MG63 (cell line): ENCODE measurements around the gene C14orf132. TPM values are rescaled to one million over a fixed set of nuclear protein-coding genes. Genes with fewer than 3 reads are reported as not detected.

Experiments
- DNase-seq: peaks from one replicate; pipeline ENCODE4 v3.0.0-alpha.2; 2020
- H3K27me3 ChIP-seq: fragments of 250-450 bp; sonication (Bioruptor Pico); 2 replicates; pipeline ENCODE4 v1.5.1; 2020; ENCODE audit warnings: mild to moderate bottlenecking, moderate library complexity
- H3K36me3 ChIP-seq: fragments of 250-450 bp; sonication (Bioruptor Pico); 2 replicates; pipeline ENCODE4 v1.5.1; 2020; ENCODE audit warnings: mild to moderate bottlenecking, moderate library complexity
- H3K4me3 ChIP-seq: fragments of 250-450 bp; sonication (Bioruptor Pico); 2 replicates; pipeline ENCODE4 v1.5.1; 2020; ENCODE audit warnings: mild to moderate bottlenecking, moderate library complexity
- H3K9me3 ChIP-seq: fragments of 250-450 bp; sonication (Bioruptor Pico); 2 replicates; pipeline ENCODE4 v1.5.1; 2020; ENCODE audit warnings: mild to moderate bottlenecking, moderate library complexity
- total RNA-seq: library from RNA; depleted of rRNA; stranded (reverse); fragments of >200 nt; shearing (Covaris generic); gene quantifications from 2 replicates; pipeline ENCODE4 v1.2.3, GENCODE V29; 2014; ENCODE audit warnings: low replicate concordance

The C14orf132 gene
- total RNA-seq, 1 experiment from 2014 or later: 3.8 TPM

DNA sequence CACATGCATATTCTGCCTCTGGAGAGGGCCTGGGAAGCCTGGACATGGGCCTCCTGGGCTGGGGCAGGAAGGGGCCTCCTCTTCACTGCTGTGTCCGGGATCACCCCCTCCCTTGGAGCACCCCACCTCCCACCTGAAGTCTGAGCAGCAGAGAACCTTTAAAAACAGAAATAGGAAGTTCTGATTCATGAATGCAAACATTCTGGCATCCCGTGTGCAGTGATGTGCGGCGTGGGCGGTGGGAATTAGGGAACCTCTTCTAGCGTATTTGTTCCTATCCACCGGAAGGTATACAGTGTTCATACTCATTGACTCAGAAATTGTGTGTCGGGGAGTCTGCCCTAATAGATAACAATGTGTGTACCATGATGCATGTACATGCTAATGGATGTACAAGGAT is 46.2 kb downstream of the C14orf132 start:
- no peak for DNase-seq
- H3K4me3 ChIP-seq: no peak overlapping the region
- no peaks in the 10 kb centered on the region for H3K36me3 ChIP-seq
- no peaks in the 10 kb centered on the region for H3K27me3 ChIP-seq
- no peaks in the 10 kb centered on the region for H3K9me3 ChIP-seq

DNA sequence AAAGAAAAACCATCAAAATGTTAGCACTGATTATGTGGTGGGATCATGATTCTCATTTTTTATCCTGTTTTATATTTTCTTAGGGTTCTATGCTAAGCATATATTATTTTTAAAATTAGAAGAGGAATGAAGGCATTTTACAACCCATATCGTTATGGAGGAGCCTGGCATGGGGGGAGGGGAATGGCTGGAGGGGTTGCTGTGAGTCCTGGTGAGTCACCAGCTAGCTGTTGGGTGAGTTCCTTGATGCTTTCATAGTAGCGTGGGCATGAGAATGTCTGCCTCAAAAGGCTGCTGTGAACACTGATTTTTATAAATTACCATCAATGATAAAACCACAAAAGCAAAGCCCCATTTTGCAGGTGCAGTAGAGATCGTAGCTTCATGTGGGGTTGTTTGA is 46.9 kb downstream of the C14orf132 start:
- H3K27me3 ChIP-seq: no peaks in the 10 kb centered on the region
- H3K36me3 ChIP-seq: no peaks in the 10 kb centered on the region
- no peak overlapping the region for H3K4me3 ChIP-seq
- DNase-seq: peak; percentile 67
- no peaks in the 10 kb centered on the region for H3K9me3 ChIP-seq

- Histone ChIP-seq H3K9me3 (no peaks in the 10 kb centered on the region), H3K4me3 (no peak overlapping the region), H3K27me3 (no peaks in the 10 kb centered on the region), H3K36me3 (no peaks in the 10 kb centered on the region)
- DNase-seq: no peak
Observed at GRCh38 chr14:96086574-96087077, 47.5 kb downstream of the C14orf132 start.

DNA sequence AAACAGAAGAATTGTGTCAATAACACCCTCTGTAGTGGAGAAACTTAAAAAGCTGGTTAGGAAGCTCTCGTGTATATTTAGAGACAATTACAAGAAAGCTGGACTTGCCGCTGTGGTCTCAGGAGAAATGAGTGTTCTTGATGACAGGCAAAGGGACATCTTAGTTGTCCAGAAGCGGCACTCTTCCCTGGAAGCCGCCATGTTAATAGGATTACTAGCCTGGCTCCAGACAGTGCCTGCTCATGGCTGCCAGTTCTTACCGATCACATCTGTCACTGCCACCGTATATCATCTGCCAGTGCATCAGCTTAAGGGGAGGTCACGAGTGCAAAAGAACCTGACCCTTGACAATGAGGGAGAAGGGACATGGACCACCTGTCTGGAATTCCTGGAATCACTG is 48.9 kb downstream of the C14orf132 start:
- Histone ChIP-seq H3K27me3 (no peaks in the 10 kb centered on the region), H3K36me3 (no peaks in the 10 kb centered on the region), H3K9me3 (no peaks in the 10 kb centered on the region), H3K4me3 (no peak overlapping the region)
- DNase-seq: no peak

GRCh38 chr14:96088481-96088880 is 49.3 kb downstream of the C14orf132 start:
- Histone ChIP-seq H3K36me3 (no peaks in the 10 kb centered on the region), H3K4me3 (no peak overlapping the region)
- no peak for DNase-seq

GRCh38 chr14:96088911-96089310 is 49.7 kb downstream of the C14orf132 start:
- Histone ChIP-seq H3K9me3 (no peaks in the 10 kb centered on the region), H3K27me3 (no peaks in the 10 kb centered on the region), H3K36me3 (no peaks in the 10 kb centered on the region), H3K4me3 (no peak overlapping the region)
- no peak for DNase-seq

More at GRCh38 chr14:96088481-96088880, 49.3 kb downstream of the C14orf132 start:
- Histone ChIP-seq H3K27me3 (no peaks in the 10 kb centered on the region), H3K9me3 (no peaks in the 10 kb centered on the region)

DNA sequence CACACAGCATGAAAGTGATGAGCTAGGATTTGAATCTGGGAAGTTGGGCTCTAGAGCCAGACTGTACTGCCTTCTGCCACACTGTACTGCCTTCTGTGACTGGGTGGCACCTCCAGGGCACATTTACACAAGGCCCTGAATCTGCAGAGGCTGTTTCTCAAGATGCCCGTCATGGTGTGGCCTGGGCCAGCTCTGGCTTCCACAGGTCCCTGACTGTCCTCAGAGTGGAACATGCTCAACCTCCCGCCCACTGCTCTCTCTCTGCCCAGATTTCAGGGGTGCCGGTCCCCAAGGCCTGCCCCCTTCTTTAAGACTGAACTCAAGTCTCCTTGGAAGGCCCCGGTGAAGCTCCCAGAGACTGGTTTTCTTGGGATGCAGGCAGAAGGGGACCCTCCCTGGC is 50.2 kb downstream of the C14orf132 start:
- no peaks in the 10 kb centered on the region for H3K36me3 ChIP-seq
- DNase-seq: no peak
- no peaks in the 10 kb centered on the region for H3K9me3 ChIP-seq
- H3K27me3 ChIP-seq: no peaks in the 10 kb centered on the region
- H3K4me3 ChIP-seq: no peak overlapping the region

GRCh38 chr14:96090441-96091148 is 51.4 kb downstream of the C14orf132 start:
- Histone ChIP-seq H3K27me3 (no peaks in the 10 kb centered on the region), H3K36me3 (no peaks in the 10 kb centered on the region), H3K4me3 (no peak overlapping the region), H3K9me3 (no peaks in the 10 kb centered on the region)
- peak; percentile 27 for DNase-seq

GRCh38 chr14:96091149-96091693 is 52.1 kb downstream of the C14orf132 start:
- Histone ChIP-seq H3K36me3 (no peaks in the 10 kb centered on the region), H3K4me3 (no peak overlapping the region), H3K27me3 (no peaks in the 10 kb centered on the region), H3K9me3 (no peaks in the 10 kb centered on the region)
- DNase-seq: no peak

DNA sequence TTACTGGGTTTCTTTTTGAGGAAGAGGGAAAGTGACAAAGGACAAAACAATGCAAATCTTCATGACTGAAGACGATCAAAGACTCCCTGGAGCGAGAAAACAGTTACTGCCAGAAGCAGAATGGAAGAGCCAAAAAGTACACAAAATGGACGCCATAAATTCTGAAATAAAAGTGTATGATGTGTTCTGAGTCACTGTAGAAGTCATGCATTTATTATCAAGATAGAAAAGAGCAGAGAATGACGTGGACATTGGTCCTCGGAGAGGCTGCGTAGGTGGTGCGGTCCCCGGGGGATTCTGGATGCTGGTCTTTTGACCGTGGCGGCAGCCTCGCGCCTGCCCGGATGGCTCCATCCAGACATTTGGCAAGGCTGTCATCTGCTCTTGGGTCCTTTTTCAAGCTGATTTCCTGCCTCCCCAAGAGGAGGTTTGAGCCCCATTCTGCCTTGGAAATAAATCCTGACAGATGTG is 52.8 kb downstream of the C14orf132 start:
- no peaks in the 10 kb centered on the region for H3K9me3 ChIP-seq
- H3K4me3 ChIP-seq: no peak overlapping the region
- no peak for DNase-seq
- no peaks in the 10 kb centered on the region for H3K36me3 ChIP-seq
- H3K27me3 ChIP-seq: no peaks in the 10 kb centered on the region

DNA sequence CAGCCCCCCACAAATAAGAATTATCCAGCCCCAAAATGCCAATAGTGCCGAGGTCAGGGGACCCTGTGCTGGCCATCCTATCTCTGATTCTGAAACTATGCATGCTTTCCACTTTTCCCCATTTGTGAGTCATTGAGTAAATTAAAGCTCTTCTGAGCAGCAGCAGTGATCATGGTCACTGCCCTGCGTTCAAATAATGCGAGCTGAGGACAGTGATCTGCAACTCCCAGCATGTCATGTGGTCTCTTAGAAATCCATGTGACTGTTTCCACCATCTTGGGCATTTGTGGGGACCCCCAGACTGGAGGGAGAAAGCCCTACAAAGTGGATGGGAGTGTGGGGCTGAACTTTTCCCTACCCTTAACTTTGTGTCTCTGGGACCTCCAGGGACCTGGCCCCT is 53.8 kb downstream of the C14orf132 start:
- Histone ChIP-seq H3K4me3 (no peak overlapping the region), H3K36me3 (no peaks in the 10 kb centered on the region), H3K9me3 (no peaks in the 10 kb centered on the region), H3K27me3 (no peaks in the 10 kb centered on the region)
- DNase-seq: no peak

DNA sequence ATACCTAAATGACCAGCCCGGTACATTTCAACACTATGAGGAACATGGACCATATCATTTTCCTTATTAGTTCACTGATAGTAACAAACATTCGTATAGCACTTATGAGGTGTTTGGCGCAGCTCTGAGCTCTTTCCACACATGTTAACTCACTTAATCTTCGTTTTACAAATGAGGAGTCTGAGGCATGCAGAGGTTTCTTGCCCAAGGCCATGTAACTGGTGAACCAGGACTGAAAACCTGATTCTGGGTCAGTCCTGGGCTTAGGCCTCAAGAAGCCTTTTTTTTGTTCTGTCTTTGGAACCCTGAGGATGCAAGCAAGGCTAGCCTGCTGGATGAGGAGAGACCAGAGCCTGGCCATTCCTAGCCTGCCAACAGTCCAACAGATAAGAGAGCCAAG is 55.0 kb downstream of the C14orf132 start:
- Histone ChIP-seq H3K36me3 (no peaks in the 10 kb centered on the region), H3K9me3 (no peaks in the 10 kb centered on the region), H3K4me3 (no peak overlapping the region), H3K27me3 (no peaks in the 10 kb centered on the region)
- DNase-seq: no peak

DNA sequence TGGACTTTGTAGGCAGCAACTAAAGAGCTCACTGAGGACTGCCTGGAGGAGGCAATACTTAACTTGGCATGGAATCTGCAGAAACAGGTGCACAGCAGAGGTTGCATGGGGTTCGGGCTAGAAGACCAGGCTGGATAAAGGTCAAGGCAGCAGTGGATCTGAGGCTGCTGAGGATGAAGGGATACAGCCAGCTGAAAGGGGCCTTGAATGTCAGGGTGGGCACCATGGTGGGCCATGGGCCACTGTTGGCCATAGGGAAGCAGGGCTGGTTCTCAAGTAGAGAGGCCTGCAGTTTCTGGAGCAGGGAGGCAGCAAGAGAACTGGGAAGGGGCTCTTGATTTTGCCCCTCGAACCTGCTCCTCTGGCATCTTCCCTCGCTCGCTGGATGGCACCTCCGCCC is 55.5 kb downstream of the C14orf132 start:
- Histone ChIP-seq H3K9me3 (no peaks in the 10 kb centered on the region), H3K27me3 (no peaks in the 10 kb centered on the region), H3K4me3 (no peak overlapping the region), H3K36me3 (no peaks in the 10 kb centered on the region)
- no peak for DNase-seq

DNA sequence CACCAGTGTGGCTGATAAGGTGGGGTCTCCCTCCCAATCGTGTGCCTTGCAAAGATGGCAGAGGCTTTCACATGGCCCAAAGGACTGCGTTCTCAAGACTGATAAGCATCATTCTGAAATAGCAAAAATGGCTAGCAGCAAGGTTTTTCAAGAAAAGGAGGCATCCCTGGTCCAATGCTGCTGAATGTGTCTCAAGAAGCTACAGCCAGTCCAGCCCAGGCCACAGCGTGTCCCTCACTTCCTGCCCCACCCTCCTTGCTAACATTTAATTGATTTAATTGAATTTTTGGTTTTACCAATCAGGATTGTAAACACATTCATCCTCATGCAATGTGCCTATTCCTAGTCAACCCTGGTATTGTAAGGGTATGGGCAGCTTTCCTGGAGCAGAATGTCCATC is 55.9 kb downstream of the C14orf132 start:
- H3K27me3 ChIP-seq: no peaks in the 10 kb centered on the region
- no peaks in the 10 kb centered on the region for H3K36me3 ChIP-seq
- H3K9me3 ChIP-seq: no peaks in the 10 kb centered on the region
- DNase-seq: no peak
- H3K4me3 ChIP-seq: no peak overlapping the region

- no peaks in the 10 kb centered on the region for H3K9me3 ChIP-seq
- DNase-seq: peak; percentile 84
- H3K36me3 ChIP-seq: no peaks in the 10 kb centered on the region
- no peaks in the 10 kb centered on the region for H3K27me3 ChIP-seq
- H3K4me3 ChIP-seq: no peak overlapping the region
Observed at GRCh38 chr14:96095581-96096476, 56.7 kb downstream of the C14orf132 start.

DNA sequence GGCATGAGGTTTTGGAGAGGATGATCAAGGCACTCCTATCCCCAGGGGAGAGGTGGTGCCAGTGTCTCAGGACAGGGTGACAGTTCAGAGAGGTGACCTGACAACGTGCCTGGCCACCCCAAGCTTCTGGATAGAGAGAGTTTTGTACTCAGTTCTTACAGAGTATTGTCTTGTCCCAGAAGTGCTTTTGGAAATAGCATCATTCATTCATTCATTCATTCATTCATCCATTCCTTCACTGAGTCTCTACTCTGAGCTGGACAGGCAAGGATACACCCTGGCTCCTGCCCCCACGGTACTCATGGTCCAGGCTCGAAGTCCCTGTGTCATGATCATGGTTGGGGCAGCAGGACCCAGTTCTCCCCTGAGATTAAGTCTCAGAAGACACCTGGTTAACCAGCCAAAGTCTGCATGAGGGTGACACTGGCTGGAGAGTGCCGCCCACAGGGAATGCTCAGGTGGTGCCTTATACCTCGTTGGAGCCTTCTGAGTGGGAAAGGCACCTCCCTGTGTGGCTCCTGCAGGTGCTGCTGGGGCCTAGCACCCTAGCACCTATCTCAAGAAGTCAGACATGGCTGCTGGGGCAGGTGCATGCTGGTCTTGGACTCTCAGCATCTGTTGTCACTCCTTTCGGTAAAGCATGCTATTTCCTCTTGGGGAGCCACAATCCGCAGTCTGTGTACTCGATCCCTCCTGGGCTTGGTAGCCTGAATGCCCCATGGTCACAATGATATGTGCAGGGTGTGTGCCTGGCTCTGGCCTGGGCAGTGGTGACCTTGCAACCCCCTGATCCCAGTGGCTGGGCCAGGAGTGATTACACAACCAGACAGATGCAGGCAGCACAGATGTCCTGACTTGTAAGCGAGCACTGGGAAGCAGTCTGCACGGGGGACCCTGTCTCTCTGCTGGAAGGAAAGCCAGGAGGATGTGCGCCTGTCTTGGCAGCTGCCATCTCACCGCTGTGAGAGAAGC is 57.8 kb downstream of the C14orf132 start:
- Histone ChIP-seq H3K9me3 (no peaks in the 10 kb centered on the region), H3K4me3 (no peak overlapping the region), H3K36me3 (no peaks in the 10 kb centered on the region), H3K27me3 (no peaks in the 10 kb centered on the region)
- no peak for DNase-seq
